Gastroesophageal sphincter (tissue), 4 donors: ENCODE measurements around the gene LARP1B. TPM values are rescaled to one million over a fixed set of nuclear protein-coding genes. Genes with fewer than 3 reads are reported as not detected.

ENCODE experiments used
- ATAC-seq: fragments of 150-250 bp; one replicate; pipeline ENCODE4 v1.9.1; 2016; ENCODE audit warnings: mild to moderate bottlenecking, moderate library complexity
- H3K27ac ChIP-seq, 4 donors: fragments of 200-600 bp; sonication (generic) in 3 of 4; 1 replicate in 3 of 4; 2 replicates in 1 of 4; pipeline ENCODE4 v1.5.1; 2016 to 2019
- H3K27me3 ChIP-seq: fragments of 200-600 bp; sonication (generic); one replicate; pipeline ENCODE4 v1.5.1; 2019
- H3K36me3 ChIP-seq, 2 donors: fragments of 200-600 bp; sonication (generic); one replicate each; pipeline ENCODE4 v1.5.1; 2019; ENCODE audit warnings: control low read depth in 1 of 2
- H3K4me1 ChIP-seq, 3 donors: fragments of 200-600 bp; sonication (generic); 1 replicate in 2 of 3; 2 replicates in 1 of 3; pipeline ENCODE4 v1.5.1; 2016 to 2019; ENCODE audit warnings: control low read depth in 2 of 3
- H3K4me3 ChIP-seq, 2 donors: fragments of 200-600 bp; sonication (generic); one replicate each; pipeline ENCODE4 v1.5.1; 2019; ENCODE audit warnings: mild to moderate bottlenecking in 1 of 2, moderate library complexity in 1 of 2
- H3K9me3 ChIP-seq, 3 donors: fragments of 200-600 bp; sonication (generic); one replicate each; pipeline ENCODE4 v1.5.1; 2017 to 2019; ENCODE audit warnings: control low read depth in 2 of 3
- EP300 ChIP-seq: sonication (generic); formaldehyde crosslinking; IDR thresholded peaks from one replicate; pipeline ENCODE4 v1.6.1; 2017; ENCODE audit warnings: antibody characterized with exemption, mild to moderate bottlenecking
- POLR2A ChIP-seq, 2 donors: fragments of 450-650 bp; IDR thresholded peaks; one replicate each; pipeline ENCODE4 v1.6.1; 2017; ENCODE audit warnings: antibody characterized with exemption in 2 of 2, mild to moderate bottlenecking in 2 of 2, moderate library complexity in 1 of 2
- POLR2AphosphoS5 ChIP-seq: sonication (generic); formaldehyde crosslinking; IDR thresholded peaks from one replicate; pipeline ENCODE4 v1.6.1; 2017; ENCODE audit warnings: antibody characterized with exemption
- WGBS, 2 donors: methylation state at CpG; one replicate each; pipeline ENCODE4 v1.1.5; 2018; ENCODE audit warnings: low coverage in 1 of 2; 5-methylcytosine and 5-hydroxymethylcytosine counted together
- total RNA-seq, 4 donors: library from RNA; depleted of rRNA; stranded (reverse); fragments of >200 nt; gene quantifications; one replicate each; pipeline ENCODE4 v1.1.0, GENCODE V29; 2016
- TF ChIP-seq, protein P1 (sequence below), 4 experiments: fragments of 200-600 bp in 2 of 4; fragments of 450-650 bp in 2 of 4; sonication (generic) in 1 of 4; IDR thresholded peaks; one replicate each; pipeline ENCODE4 v1.5.1; 2017 to 2019; ENCODE audit warnings: antibody characterized with exemption in 4 of 4, mild to moderate bottlenecking in 2 of 4, moderate library complexity in 2 of 4

The LARP1B gene
- total RNA-seq, 4 donors from 2014 or later: 18.5 to 33.2 (median 26.4) TPM

DNA sequence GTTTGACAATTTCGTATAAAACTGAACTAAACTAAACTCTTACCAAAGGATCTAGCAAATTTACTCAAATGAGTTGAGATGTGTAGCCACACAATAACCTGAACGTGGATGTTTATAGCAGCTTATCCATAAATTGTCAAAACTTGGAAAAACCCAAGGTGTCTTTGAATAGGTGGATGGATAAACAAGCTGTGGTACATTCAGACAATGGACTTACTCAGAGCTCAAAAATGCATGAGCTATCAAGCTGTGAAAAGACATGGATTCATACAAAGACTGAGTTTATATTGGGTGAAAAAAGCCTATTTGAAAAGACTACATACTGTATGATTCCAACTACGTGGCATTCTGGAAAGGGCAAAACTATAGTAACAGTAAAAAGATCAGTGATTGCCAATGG lies 69.5 kb downstream of the LARP1B start:
- Histone ChIP-seq H3K27me3 (no peaks in the 10 kb centered on the region), H3K4me3 (no peak overlapping the region), H3K4me1 (no peaks in the 10 kb centered on the region), H3K9me3 (no peaks in the 10 kb centered on the region), H3K36me3 (peaks cover 0 to 5% of the 10 kb centered on the region in 2 donors), H3K27ac (no peak overlapping the region)
- ATAC-seq: no peak
- WGBS, 2 donors: 78 to 85% methylated on average over 3 of the region's 3 CpGs
- TF ChIP-seq POLR2A (IDR thresholded peaks at IDR 0.05): no peak

DNA sequence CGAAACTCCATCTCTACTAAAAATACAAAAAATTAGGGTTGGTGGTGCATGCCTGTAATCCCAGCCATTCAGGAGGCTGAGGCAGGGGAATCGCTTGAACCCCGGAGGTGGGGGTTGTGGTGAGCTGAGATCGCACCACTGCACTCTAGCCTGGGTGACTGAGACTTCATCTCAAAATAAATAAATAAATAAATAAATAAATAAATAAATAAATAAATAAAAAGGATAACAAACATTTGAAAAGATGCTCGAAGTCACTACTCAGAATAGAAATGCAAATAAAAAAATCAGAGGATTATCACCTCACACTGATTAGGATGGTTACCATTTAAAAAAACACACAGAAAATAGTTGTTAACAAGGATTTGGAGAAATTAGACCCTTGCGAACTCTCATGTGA lies 73.8 kb downstream of the LARP1B start:
- no peaks in the 10 kb centered on the region for H3K36me3 ChIP-seq
- WGBS, 2 donors: 98 to 100% methylated on average over 2 to 6 of the region's 6 CpGs

DNA sequence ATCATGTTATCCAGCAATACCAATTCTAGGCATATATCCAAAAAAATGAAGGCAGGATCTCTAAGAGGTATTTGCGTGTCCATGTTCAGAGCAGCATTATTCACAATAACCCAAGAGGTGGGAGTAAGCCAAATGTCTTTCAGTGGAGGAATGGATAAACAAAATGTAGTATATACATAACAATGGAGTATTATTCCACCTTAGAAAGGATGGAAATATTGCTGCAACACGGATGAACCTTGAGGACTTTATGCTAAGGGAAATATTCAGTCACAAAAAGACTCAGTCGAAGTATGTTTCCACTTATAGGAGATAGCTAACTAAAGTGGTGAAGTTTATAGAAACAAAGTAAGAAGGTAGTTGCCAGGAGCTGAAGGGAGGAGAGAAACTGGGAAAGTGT lies 74.3 kb downstream of the LARP1B start:
- ATAC-seq: no peak
- TF ChIP-seq, protein P1, sequence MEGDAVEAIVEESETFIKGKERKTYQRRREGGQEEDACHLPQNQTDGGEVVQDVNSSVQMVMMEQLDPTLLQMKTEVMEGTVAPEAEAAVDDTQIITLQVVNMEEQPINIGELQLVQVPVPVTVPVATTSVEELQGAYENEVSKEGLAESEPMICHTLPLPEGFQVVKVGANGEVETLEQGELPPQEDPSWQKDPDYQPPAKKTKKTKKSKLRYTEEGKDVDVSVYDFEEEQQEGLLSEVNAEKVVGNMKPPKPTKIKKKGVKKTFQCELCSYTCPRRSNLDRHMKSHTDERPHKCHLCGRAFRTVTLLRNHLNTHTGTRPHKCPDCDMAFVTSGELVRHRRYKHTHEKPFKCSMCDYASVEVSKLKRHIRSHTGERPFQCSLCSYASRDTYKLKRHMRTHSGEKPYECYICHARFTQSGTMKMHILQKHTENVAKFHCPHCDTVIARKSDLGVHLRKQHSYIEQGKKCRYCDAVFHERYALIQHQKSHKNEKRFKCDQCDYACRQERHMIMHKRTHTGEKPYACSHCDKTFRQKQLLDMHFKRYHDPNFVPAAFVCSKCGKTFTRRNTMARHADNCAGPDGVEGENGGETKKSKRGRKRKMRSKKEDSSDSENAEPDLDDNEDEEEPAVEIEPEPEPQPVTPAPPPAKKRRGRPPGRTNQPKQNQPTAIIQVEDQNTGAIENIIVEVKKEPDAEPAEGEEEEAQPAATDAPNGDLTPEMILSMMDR (IDR thresholded peaks at IDR 0.05): no peak
- TF ChIP-seq EP300 (no peak), POLR2AphosphoS5 (no peak), POLR2A (IDR thresholded peaks at IDR 0.05) (no peak)
- Histone ChIP-seq H3K9me3 (no peaks in the 10 kb centered on the region), H3K4me1 (no peaks in the 10 kb centered on the region), H3K4me3 (no peak overlapping the region), H3K27me3 (no peaks in the 10 kb centered on the region), H3K36me3 (no peaks in the 10 kb centered on the region), H3K27ac (no peak overlapping the region)
- WGBS, 2 donors: 79 to 100% methylated on average over 1 to 3 of the region's 3 CpGs

More for the DNA sequence above, 73.8 kb downstream of the LARP1B start:
- H3K4me3 ChIP-seq: no peak overlapping the region
- no peak for TF ChIP-seq EP300
- no peaks in the 10 kb centered on the region for H3K27me3 ChIP-seq
- no peak for ATAC-seq
- H3K9me3 ChIP-seq: no peaks in the 10 kb centered on the region
- H3K4me1 ChIP-seq: no peaks in the 10 kb centered on the region
- no peak overlapping the region for H3K27ac ChIP-seq

DNA sequence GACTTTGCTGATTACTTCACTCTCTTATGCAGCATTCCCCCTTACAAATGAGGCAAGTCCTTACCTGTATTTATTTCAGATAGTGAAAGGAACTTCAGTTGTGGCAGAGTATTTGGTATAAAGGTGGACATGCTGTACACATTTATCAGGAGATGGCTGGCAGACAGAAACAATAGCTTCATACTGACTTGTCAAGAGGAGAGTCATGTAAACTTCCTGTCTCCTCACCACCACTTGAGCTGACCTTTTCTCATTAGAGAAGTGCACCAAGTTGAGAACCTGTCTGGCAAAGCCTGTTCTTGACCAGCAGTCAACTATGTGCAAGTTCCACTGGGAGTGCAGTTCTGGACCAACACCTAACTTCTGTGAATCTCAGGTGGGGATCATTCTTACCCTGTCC lies 80.8 kb downstream of the LARP1B start:
- no peak for ATAC-seq
- TF ChIP-seq, protein P1 (IDR thresholded peaks at IDR 0.05): no peak
- H3K9me3 ChIP-seq: peaks cover 0 to 8% (median 0%) of the 10 kb centered on the region in 3 donors
- no peaks in the 10 kb centered on the region for H3K27me3 ChIP-seq
- peaks cover 0 to 24% of the 10 kb centered on the region in 2 donors for H3K36me3 ChIP-seq
- H3K4me3 ChIP-seq: no peak overlapping the region
- no peak overlapping the region for H3K27ac ChIP-seq
- no peaks in the 10 kb centered on the region for H3K4me1 ChIP-seq

DNA sequence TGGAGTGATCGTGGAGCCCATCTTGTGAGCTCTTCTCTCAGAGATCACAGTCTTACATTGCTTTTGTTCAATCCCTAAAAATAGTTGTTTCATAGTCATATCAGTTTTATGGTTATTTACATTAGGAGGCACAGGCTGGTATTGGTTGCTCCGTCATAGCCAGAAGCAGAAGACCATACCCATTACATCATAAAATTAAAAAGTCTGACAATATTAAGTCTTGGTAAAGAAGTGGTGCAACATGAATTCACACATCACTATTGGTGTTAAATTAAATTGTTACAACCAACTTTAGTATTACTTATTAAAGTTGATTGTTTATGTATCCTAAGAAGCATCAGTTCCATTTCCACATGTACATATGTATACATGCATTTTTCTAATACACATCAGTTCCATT lies 84.6 kb downstream of the LARP1B start:
- Histone ChIP-seq H3K9me3 (peaks cover 0 to 8% (median 0%) of the 10 kb centered on the region in 3 donors), H3K36me3 (peaks cover 0 to 22% of the 10 kb centered on the region in 2 donors), H3K27ac (no peak overlapping the region), H3K27me3 (no peaks in the 10 kb centered on the region), H3K4me1 (no peaks in the 10 kb centered on the region), H3K4me3 (no peak overlapping the region)
- no peak for ATAC-seq
- 100% methylated on average over 2 of the region's 2 CpGs for WGBS, 2 donors
- TF ChIP-seq, protein P1 (IDR thresholded peaks at IDR 0.05): no peak
- no peak for TF ChIP-seq POLR2AphosphoS5
- TF ChIP-seq EP300: no peak
- no peak for TF ChIP-seq POLR2A (IDR thresholded peaks at IDR 0.05)

DNA sequence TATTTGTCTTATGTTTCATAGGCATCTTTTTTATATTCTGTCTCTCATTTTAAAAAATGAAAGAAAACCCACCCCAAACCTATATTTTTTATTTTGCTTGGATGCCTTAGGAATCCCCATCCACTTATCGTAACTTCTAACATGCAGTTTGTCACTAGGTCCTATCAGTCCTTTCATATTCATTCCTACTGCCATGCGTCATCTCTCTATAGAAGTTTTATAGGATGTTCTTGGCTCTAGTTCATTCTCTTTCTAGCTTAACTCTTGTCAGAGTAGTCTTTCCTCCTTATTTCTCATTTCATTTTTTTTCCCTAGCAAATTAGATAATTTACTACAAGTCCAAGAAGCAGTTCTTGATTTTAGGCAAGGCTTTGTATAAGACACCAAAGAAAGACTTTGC lies 92.7 kb downstream of the LARP1B start:
- Histone ChIP-seq H3K36me3 (peaks cover 0 to 12% of the 10 kb centered on the region in 2 donors), H3K9me3 (no peaks in the 10 kb centered on the region), H3K4me3 (no peak overlapping the region), H3K27me3 (no peaks in the 10 kb centered on the region), H3K27ac (no peak overlapping the region), H3K4me1 (no peaks in the 10 kb centered on the region)
- no peak for TF ChIP-seq POLR2AphosphoS5
- no peak for TF ChIP-seq EP300
- TF ChIP-seq, protein P1 (IDR thresholded peaks at IDR 0.05): no peak
- TF ChIP-seq POLR2A (IDR thresholded peaks at IDR 0.05): no peak
- 95 to 100% methylated on average over 2 of the region's 2 CpGs for WGBS, 2 donors
- ATAC-seq: no peak
